Fibroblast of the aortic adventitia (primary cell): ENCODE data around the gene IQCM. TPM values are rescaled to one million over a fixed set of nuclear protein-coding genes. Genes with fewer than 3 reads are reported as not detected.

Experiments
- DNase-seq: peaks from one replicate; pipeline ENCODE4 v3.0.0-alpha.2; 2010; ENCODE audit warnings: low read depth
- H3K4me3 ChIP-seq: 2 replicates; pipeline ENCODE4 v1.5.1; 2011; ENCODE audit warnings: low read depth, mild to moderate bottlenecking, control low read depth, low read length, moderate library complexity
- total RNA-seq: library from RNA; depleted of rRNA; stranded (reverse); fragments of >200 nt; gene quantifications from 2 replicates; pipeline ENCODE4 v1.2.3, GENCODE V29; 2012; ENCODE audit warnings: low replicate concordance
- TF ChIP-seq, protein P1 (sequence below): IDR thresholded peaks from 2 replicates; pipeline ENCODE4 v1.5.1; 2011; ENCODE audit warnings: mild to moderate bottlenecking, low read length, control low read depth, inconsistent platforms; ENCODE audit not compliant: insufficient read depth

Gene IQCM
- total RNA-seq: 0.16 and 0.27 TPM in 2 replicates

DNA sequence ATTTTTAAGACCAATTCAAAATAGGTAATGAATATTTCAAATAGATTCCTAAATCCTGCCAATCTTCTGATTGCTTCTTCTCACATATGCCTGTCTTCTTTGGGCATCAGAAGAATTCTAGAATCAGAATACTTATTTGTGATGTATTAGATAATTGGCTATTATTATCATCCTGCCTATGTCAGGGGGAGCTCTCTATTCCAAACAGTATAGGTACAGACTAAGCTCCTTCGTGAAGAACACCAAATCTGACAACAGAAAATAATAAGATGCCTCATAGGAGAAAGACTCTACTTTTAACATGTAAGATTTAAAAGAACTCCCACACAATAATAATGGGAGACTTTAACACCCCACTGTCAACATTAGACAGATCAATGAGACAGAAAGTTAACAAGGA is at the start of gene IQCM:
TSS of gene IQCM (minus strand) at position 101 of the 400 bp plus-strand sequence. CDS start 73,152 bp downstream, outside the sequence.
- H3K4me3 ChIP-seq: no peak within 1 kb of the TSS
- DNase-seq: no peak
- TF ChIP-seq, protein P1, sequence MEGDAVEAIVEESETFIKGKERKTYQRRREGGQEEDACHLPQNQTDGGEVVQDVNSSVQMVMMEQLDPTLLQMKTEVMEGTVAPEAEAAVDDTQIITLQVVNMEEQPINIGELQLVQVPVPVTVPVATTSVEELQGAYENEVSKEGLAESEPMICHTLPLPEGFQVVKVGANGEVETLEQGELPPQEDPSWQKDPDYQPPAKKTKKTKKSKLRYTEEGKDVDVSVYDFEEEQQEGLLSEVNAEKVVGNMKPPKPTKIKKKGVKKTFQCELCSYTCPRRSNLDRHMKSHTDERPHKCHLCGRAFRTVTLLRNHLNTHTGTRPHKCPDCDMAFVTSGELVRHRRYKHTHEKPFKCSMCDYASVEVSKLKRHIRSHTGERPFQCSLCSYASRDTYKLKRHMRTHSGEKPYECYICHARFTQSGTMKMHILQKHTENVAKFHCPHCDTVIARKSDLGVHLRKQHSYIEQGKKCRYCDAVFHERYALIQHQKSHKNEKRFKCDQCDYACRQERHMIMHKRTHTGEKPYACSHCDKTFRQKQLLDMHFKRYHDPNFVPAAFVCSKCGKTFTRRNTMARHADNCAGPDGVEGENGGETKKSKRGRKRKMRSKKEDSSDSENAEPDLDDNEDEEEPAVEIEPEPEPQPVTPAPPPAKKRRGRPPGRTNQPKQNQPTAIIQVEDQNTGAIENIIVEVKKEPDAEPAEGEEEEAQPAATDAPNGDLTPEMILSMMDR: no peak

- TF ChIP-seq, protein P1: no peak
- no peak overlapping the region for H3K4me3 ChIP-seq
- no peak for DNase-seq
These were observed 41.8 kb upstream of the IQCM start for GRCh38 chr4:149857446-149857845.

GRCh38 chr4:149845743-149846142 is 30.1 kb upstream of the IQCM start:
- TF ChIP-seq, protein P1: no peak
- DNase-seq: no peak
- H3K4me3 ChIP-seq: no peak overlapping the region

GRCh38 chr4:149841686-149842085 is 26.0 kb upstream of the IQCM start:
- TF ChIP-seq, protein P1: no peak
- no peak for DNase-seq
- H3K4me3 ChIP-seq: no peak overlapping the region

DNA sequence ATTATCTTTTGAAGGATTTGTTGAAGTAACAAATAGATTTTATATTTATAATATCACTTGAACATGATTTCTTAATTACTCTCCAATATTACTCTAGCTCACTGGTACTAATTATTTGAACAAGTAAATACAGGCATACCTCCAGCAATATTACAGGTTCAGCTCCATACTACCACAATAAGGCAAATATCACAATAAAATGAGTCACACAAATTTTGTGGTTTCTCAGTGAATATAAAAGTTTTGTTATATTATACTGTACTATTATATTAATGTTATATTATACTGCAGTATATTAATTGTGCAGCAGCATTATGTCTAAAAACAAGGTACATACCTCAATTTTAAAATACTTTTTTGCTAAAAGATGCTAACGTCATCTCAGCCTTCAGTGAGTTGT is 22.4 kb upstream of the IQCM start:
- TF ChIP-seq, protein P1: no peak
- DNase-seq: no peak
- H3K4me3 ChIP-seq: no peak overlapping the region

DNA sequence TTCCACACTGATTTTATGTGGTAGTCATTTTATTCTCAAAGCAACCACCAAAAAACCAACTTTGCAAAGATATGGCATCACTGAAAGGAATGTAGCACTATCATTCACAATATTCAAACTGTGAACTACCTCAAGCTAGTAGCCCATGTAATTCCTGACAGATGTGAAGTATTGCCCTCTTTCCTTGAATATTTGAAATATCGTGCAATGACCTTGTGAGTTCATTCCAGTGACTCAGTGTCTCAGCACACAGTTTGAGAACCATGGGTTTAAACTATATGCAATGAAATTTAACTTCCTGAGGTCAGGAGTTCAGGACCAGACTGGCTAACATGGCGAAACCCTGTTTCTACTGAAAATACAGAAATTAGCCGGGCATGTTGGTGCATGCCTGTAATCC is 20.9 kb upstream of the IQCM start:
- TF ChIP-seq, protein P1: no peak
- H3K4me3 ChIP-seq: no peak overlapping the region
- DNase-seq: peak; percentile 11

DNA sequence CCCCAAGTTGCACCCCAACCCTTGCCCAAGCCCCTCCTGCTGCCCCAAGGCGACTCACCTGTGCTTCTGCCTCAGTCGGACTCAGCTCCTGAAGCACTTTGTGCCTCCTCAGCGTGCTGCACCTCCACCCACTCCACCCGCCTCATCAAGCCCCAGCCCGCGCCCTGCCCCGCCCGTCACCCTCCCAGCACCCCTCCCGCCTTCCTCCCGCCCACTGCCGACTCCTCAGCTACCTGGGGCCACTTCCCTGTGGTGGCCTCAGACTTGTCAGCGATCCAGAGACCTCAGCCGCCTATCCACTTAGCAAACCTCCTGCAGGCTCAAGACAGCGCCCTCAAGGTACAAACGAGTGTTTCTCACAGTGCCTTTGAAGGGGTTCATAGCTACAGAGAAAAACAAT is 19.6 kb upstream of the IQCM start:
- no peak for DNase-seq
- TF ChIP-seq, protein P1: no peak
- no peak overlapping the region for H3K4me3 ChIP-seq
